NCI-H2107 (cell line): Measurements from ENCODE around the gene HLA-DPA1.

ENCODE experiments used
- DNase-seq: peaks from one replicate; lab custom pipeline; 2025; lab: John Stamatoyannopoulos, UW

Gene HLA-DPA1

DNA sequence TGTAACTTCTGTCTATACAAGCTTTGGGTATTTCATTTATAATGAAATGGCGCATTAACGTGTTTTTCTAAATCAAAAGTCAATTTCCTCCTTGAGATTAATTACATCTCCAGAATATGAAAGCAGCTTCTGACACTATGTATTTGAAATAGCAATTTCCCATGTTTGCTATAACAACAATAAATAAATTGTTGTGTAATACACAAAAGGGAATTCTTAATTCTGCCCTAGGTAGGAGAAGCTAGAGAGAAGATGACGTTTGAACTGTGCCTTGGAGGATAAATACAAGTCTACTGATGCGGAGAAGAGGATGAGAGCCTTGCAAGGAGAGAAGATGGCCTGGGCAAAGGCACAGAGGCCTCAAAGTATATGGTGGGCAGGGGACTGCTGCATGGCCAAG is 56.4 kb downstream of the HLA-DPA1 start:
- DNase-seq: no peak

DNA sequence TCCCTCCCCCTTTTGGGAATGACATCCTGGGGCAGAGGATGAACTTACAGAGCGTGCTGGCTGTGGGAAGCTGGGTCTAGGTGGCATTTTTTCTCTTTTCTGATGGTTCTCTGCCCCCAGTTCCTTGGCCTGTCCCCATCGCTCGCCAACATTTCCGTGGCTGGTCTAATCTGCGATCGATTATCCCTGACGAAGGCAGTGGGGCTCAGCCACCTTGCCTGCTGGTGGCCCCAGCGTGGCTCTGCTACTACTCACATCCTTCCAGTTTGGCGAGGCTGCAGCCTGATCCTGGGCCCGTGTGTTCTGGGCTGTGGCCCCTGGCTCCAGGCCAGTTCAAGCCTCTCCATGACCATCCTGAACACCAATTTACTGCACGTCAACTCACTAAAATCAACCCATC is 57.7 kb downstream of the HLA-DPA1 start:
- DNase-seq: no peak

DNA sequence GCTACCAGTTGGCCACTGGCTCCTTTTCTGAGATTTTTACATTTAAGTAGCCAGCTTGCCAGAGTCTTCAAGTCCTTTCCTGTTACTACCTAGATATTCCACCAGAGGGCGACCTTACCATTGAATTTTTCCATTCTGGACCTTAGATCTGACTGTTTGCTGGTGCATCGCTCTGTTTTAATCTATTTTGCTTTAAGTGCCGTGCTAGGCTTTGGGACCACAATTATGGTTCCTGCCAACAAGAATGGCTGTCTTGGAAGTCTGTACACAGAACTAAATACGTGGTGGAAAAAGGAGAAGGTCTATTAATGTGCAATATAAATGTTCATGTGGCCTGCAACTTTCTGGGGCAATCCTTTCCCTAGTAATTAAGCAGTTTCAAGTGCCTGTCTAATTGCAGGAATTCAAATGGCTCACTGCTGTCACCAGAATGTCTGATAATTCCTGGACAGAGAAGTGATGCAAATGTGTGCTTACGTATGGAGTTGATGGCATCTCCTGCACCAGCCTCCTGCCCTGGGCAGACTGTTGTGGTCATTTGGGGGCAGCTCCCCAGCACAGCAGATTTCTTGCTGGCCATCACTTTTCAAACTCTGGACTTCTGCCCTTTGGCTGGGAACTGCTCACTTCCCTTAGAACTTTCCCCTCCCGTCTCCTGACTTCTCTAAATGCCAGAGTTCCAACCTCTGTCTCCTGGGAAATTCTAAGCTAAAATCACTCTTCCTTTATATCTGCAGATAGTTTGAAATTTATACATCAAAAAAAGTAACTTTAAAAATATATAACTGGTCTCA is 58.4 kb downstream of the HLA-DPA1 start:
- DNase-seq: peak; percentile 19
